ENCODE data around the gene NT5DC1.
A peak's percentile ranks its signal among the peaks of the same experiment; 100 is the strongest.

The NT5DC1 gene

DNA sequence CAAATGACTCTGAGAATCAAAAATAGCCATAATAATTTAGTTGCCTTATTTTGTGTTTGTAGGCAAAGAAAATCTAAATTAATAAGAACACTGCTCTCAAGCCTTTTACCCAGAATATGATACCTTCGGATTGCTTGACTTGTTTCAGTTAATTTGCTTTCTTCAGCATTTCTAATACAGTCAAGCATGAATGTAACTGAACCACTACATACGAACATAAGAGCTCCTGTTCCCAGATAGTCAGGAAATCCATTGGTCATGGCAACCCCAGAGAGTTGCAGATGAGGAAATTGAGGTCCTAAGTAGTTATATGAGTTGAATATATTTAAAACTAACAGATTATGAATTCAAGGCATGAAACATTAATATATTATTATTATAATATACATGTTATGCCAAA is 42.9 kb upstream of the NT5DC1 start:
- Histone ChIP-seq H3K4me1 (ENCODE audit: control insufficient read depth, insufficient read depth, low read length) (no peaks in the 10 kb centered on the region), H3K9me3 (ENCODE audit: control insufficient read depth, insufficient read depth, low read depth, low read length) (no peaks in the 10 kb centered on the region), H3K4me3 (ENCODE audit: low read depth, low read length) (no peak overlapping the region), H3K27ac (ENCODE audit: extremely low read depth, low read depth, low read length) (no peak overlapping the region), H3K36me3 (ENCODE audit: control insufficient read depth in 2 of 2, insufficient read depth in 1 of 2, low read length in 2 of 2) (no peaks in the 10 kb centered on the region)
- TF ChIP-seq ZNF629 (tag by site-specific recombination; IDR thresholded peaks at IDR 0.05) (no peak), ZNF558 (tag by site-specific recombination; IDR thresholded peaks at IDR 0.05) (no peak), ZNF311 (tag by site-specific recombination; IDR thresholded peaks at IDR 0.05; ENCODE audit: borderline replicate concordance) (no peak), ZNF530 (tag by site-specific recombination; IDR thresholded peaks at IDR 0.05; ENCODE audit: low read depth) (no peak), RBAK (tag by site-specific recombination; IDR thresholded peaks at IDR 0.05) (no peak), ZNF2 (tag by site-specific recombination; IDR thresholded peaks at IDR 0.05) (no peak), ZNF37A (tag by site-specific recombination; IDR thresholded peaks at IDR 0.05) (no peak), ZNF510 (tag by site-specific recombination; IDR thresholded peaks at IDR 0.05; ENCODE audit: insufficient replicate concordance) (no peak), MZF1 (tag by site-specific recombination; IDR thresholded peaks at IDR 0.05; ENCODE audit: borderline replicate concordance) (no peak), HOXD13 (CRISPR knock-in tag; IDR thresholded peaks at IDR 0.05; ENCODE audit: borderline replicate concordance) (no peak), ZNF561 (tag by site-specific recombination; IDR thresholded peaks at IDR 0.05; ENCODE audit: borderline replicate concordance) (no peak), ZNF138 (tag by site-specific recombination; IDR thresholded peaks at IDR 0.05; ENCODE audit: borderline replicate concordance) (no peak), ZNF10 (tag by site-specific recombination; IDR thresholded peaks at IDR 0.05) (no peak), ZBTB17 (tag by site-specific recombination; IDR thresholded peaks at IDR 0.05) (no peak), ZNF114 (tag by site-specific recombination; IDR thresholded peaks at IDR 0.05) (no peak), ZSCAN16 (tag by site-specific recombination; IDR thresholded peaks at IDR 0.05) (no peak)
- ChIA-PET CTCF (no interaction called here), POLR2A (no interaction called here)

- ChIA-PET POLR2A (interaction anchor here (1.1 to 1.2 kb wide), 2 partner anchors 41 to 221 kb away, joined by 3 to 6 read pairs; partner anchors contain the start of gene NT5DC1), CTCF (interaction anchor here (0.6 to 1.7 kb wide), 8 partner anchors 10 to 52 kb away, joined by 3 to 6 read pairs (median 4); no protein-coding TSS in a partner anchor)
- H3K4me3 ChIP-seq (ENCODE audit: low read depth, low read length), result peak overlapping the region; percentile 27
- H3K27ac ChIP-seq (ENCODE audit: extremely low read depth, low read depth, low read length), result no peak overlapping the region
- no peaks in the 10 kb centered on the region for H3K36me3 ChIP-seq (ENCODE audit: control insufficient read depth in 2 of 2, insufficient read depth in 1 of 2, low read length in 2 of 2)
- H3K9me3 ChIP-seq (ENCODE audit: control insufficient read depth, insufficient read depth, low read depth, low read length), result no peaks in the 10 kb centered on the region
- H3K4me1 ChIP-seq (ENCODE audit: control insufficient read depth, insufficient read depth, low read length), result no peaks in the 10 kb centered on the region
- TF ChIP-seq TRIM28 (IDR thresholded peaks at IDR 0.05; ENCODE audit: borderline replicate concordance, low read length) (0 out of 2 replicates have a peak, but pooled peaks have one; percentile 4), ZFHX2 (tag by site-specific recombination; conservative IDR thresholded peaks at IDR 0.05) (peak; percentile 64), ZNF48 (tag by site-specific recombination; IDR thresholded peaks at IDR 0.05) (no peak), EGR2 (tag by site-specific recombination; IDR thresholded peaks at IDR 0.05; ENCODE audit: low read depth) (peak; percentile 56; the same call in 1 of the 2 replicates), ZNF404 (tag by site-specific recombination; IDR thresholded peaks at IDR 0.05) (no peak), PRDM6 (tag by site-specific recombination; IDR thresholded peaks at IDR 0.05) (peak; percentile 49; the same call in 1 of the 2 replicates), ZNF416 (tag by site-specific recombination; IDR thresholded peaks at IDR 0.05) (no peak)
- TF ChIP-seq, protein P1, sequence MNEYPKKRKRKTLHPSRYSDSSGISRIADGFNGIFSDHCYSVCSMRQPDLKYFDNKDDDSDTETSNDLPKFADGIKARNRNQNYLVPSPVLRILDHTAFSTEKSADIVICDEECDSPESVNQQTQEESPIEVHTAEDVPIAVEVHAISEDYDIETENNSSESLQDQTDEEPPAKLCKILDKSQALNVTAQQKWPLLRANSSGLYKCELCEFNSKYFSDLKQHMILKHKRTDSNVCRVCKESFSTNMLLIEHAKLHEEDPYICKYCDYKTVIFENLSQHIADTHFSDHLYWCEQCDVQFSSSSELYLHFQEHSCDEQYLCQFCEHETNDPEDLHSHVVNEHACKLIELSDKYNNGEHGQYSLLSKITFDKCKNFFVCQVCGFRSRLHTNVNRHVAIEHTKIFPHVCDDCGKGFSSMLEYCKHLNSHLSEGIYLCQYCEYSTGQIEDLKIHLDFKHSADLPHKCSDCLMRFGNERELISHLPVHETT (tag by site-specific recombination; IDR thresholded peaks at IDR 0.05), result no peak
Measured at GRCh38 chr6:116059713-116060571, 40.7 kb upstream of the NT5DC1 start.
